CD8-positive, alpha-beta memory T cell (primary cell): ENCODE data around the gene CD5L. TPM values are rescaled to one million over a fixed set of nuclear protein-coding genes. Genes with fewer than 3 reads are reported as not detected.

ENCODE experiments used
- CTCF ChIA-PET: fragments of 350-600 bp; sonication (Branson Sonifier 250); formaldehyde crosslinking; loops from one replicate; lab custom pipeline; 2021; ENCODE audit warnings: antibody characterized with exemption; lab: Charles Lee
- POLR2A ChIA-PET: fragments of 350-600 bp; sonication (Branson Sonifier 250); formaldehyde crosslinking; loops from one replicate; lab custom pipeline; 2021; ENCODE audit warnings: antibody characterized with exemption; lab: Charles Lee
- DNase-seq, 5 donors: peaks; one replicate each; pipeline versions ENCODE4 v3.0.0 to v3.0.0-alpha.2; 2020 to 2022; ENCODE audit warnings: mixed read lengths in 1 of 5
- H3K27ac ChIP-seq: one replicate; pipeline ENCODE4 v1.7.0; 2013; ENCODE audit warnings: low read depth, mild to moderate bottlenecking, low read length, moderate library complexity
- H3K27me3 ChIP-seq: 2 replicates; pipeline ENCODE4 v1.7.0; 2013; ENCODE audit warnings: low read length, mild to moderate bottlenecking; ENCODE audit not compliant: insufficient read depth, poor library complexity, severe bottlenecking
- H3K36me3 ChIP-seq: 2 replicates; pipeline ENCODE4 v1.7.0; 2013; ENCODE audit warnings: mild to moderate bottlenecking, low read length, moderate library complexity; ENCODE audit not compliant: insufficient read depth
- H3K4me1 ChIP-seq: 2 replicates; pipeline ENCODE4 v1.7.0; 2013; ENCODE audit warnings: mild to moderate bottlenecking, low read length, moderate library complexity; ENCODE audit not compliant: insufficient read depth
- H3K4me3 ChIP-seq: 2 replicates; pipeline ENCODE4 v1.7.0; 2013; ENCODE audit warnings: mild to moderate bottlenecking, low read length
- H3K9me3 ChIP-seq: 2 replicates; pipeline ENCODE4 v1.7.0; 2013; ENCODE audit warnings: mild to moderate bottlenecking, low read length
- H3K27ac Mint-ChIP-seq, 8 donors: one replicate each; pipeline ENCODE4 v1.8.0; 2020 to 2021; ENCODE audit warnings: mixed read lengths in 8 of 8, mild to moderate bottlenecking in 6 of 8, inconsistent platforms in 3 of 8, moderate library complexity in 3 of 8
- H3K27me3 Mint-ChIP-seq, 2 donors: one replicate each; pipeline ENCODE4 v1.8.0; 2020 to 2021; ENCODE audit warnings: mixed read lengths in 2 of 2, mild to moderate bottlenecking in 1 of 2, moderate library complexity in 1 of 2
- H3K36me3 Mint-ChIP-seq, 3 donors: one replicate each; pipeline ENCODE4 v1.8.0; 2020 to 2021; ENCODE audit warnings: mixed read lengths in 3 of 3, inconsistent platforms in 1 of 3, mild to moderate bottlenecking in 1 of 3
- H3K4me1 Mint-ChIP-seq, 3 donors: one replicate each; pipeline ENCODE4 v1.8.0; 2020 to 2021; ENCODE audit warnings: mixed read lengths in 3 of 3, inconsistent platforms in 1 of 3, mild to moderate bottlenecking in 1 of 3
- H3K4me3 Mint-ChIP-seq, 7 donors: one replicate each; pipeline ENCODE4 v1.8.0; 2020 to 2021; ENCODE audit warnings: mixed read lengths in 7 of 7, mild to moderate bottlenecking in 6 of 7, moderate library complexity in 4 of 7, inconsistent platforms in 2 of 7
- H3K9me3 Mint-ChIP-seq, 5 donors: one replicate each; pipeline ENCODE4 v1.8.0; 2020 to 2022; ENCODE audit warnings: mixed read lengths in 5 of 5, mild to moderate bottlenecking in 3 of 5, moderate library complexity in 2 of 5, inconsistent platforms in 1 of 5
- polyA plus RNA-seq: library from polyadenylated mRNA; unstranded; fragments of 300-500 nt; fragmentation: Illumina TruSeq; gene quantifications from one replicate; pipeline ENCODE4 v1.2.3, GENCODE V29; 2021
- total RNA-seq, 2 experiments: library from RNA; stranded (reverse); gene quantifications; one replicate each; pipeline ENCODE4 v1.2.3, GENCODE V29; 2021

CD5L gene
- total RNA-seq: not detected
- polyA plus RNA-seq: not detected

GRCh38 chr1:157841708-157842107 lies at the start of gene CD5L:
Gene CD5L, minus strand, starts transcription at chr1:157841808. Its CDS starts 107 bp downstream, at chr1:157841701.
- Histone ChIP-seq H3K27me3 (no peaks in the 10 kb centered on the region), H3K4me3 (no peak within 1 kb of the TSS), H3K27ac (no peak within 1 kb of the TSS), H3K36me3 (no peaks in the 10 kb centered on the region), H3K4me1 (no peaks in the 10 kb centered on the region), H3K9me3 (no peaks in the 10 kb centered on the region)
- no peaks in the 10 kb centered on the region for H3K4me1 Mint-ChIP-seq
- ChIA-PET POLR2A (no interaction called here), CTCF (no interaction called here)
- no peak within 1 kb of the TSS for H3K4me3 Mint-ChIP-seq
- peaks cover 2 to 9% of the 10 kb centered on the region in 2 donors for H3K27me3 Mint-ChIP-seq
- H3K27ac Mint-ChIP-seq: no peak within 1 kb of the TSS
- H3K9me3 Mint-ChIP-seq: no peaks in the 10 kb centered on the region
- no peak for DNase-seq
- no peaks in the 10 kb centered on the region for H3K36me3 Mint-ChIP-seq

DNA sequence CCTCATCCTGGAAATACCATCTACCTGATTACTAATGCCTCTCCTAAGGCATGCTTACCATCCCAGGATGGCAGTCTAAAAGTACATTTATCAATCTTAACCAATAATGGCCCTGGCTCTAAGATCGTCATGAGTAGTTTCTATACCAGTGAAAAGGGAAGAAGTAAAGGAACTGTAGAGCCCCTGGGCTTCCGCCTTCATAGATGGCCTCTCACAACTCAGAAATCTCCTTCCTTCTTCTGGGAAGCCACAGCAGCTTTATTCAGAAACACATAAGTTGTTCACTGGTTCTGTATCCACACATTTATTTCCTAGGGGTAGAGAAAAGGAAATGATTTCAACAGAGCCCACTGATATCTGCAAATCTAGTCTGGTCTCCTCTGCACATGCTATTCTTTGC lies 41.0 kb upstream of the CD5L start:
- no peak for DNase-seq
- Mint-ChIP-seq H3K9me3 (peaks cover 0 to 1% (median 0%) of the 10 kb centered on the region in 5 donors), H3K4me3 (no peak overlapping the region), H3K27ac (no peak overlapping the region), H3K36me3 (peaks cover 0 to 4% (median 2%) of the 10 kb centered on the region in 3 donors), H3K27me3 (peaks cover 7 to 43% of the 10 kb centered on the region in 2 donors), H3K4me1 (no peaks in the 10 kb centered on the region)
- no peaks in the 10 kb centered on the region for H3K9me3 ChIP-seq
- no peak overlapping the region for H3K27ac ChIP-seq
- ChIA-PET CTCF (no interaction called here), POLR2A (no interaction called here)
- no peaks in the 10 kb centered on the region for H3K27me3 ChIP-seq
- H3K36me3 ChIP-seq: no peaks in the 10 kb centered on the region
- H3K4me1 ChIP-seq: no peaks in the 10 kb centered on the region
- H3K4me3 ChIP-seq: no peak overlapping the region

DNA sequence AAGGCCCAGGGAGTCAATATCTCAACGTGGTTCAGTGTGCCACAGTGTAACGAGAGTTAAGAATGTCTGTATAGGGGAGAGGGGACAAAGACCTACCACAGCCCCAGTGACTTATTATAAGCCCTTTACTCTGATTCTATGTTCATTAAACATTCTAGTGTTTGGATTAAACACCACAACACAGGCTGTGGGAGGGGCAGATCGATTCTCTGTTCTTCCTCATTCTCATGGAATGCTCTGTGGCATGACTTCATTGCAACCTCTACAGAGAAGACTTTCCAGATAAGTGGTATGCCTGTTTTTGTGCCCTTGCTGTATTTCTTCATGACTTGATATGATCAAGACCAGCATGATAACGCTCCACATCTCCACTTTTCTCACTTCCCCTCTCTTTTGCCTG lies 39.0 kb upstream of the CD5L start:
- Mint-ChIP-seq H3K4me1 (no peaks in the 10 kb centered on the region), H3K27ac (no peak overlapping the region)

GRCh38 chr1:157878059-157878458 lies 36.5 kb upstream of the CD5L start:
- Histone ChIP-seq H3K4me1 (no peaks in the 10 kb centered on the region), H3K36me3 (no peaks in the 10 kb centered on the region), H3K9me3 (no peaks in the 10 kb centered on the region), H3K27me3 (no peaks in the 10 kb centered on the region), H3K27ac (no peak overlapping the region), H3K4me3 (no peak overlapping the region)
- no peak for DNase-seq
- POLR2A ChIA-PET: no interaction called here
- Mint-ChIP-seq H3K9me3 (peaks cover 0 to 1% (median 0%) of the 10 kb centered on the region in 5 donors), H3K27ac (no peak overlapping the region), H3K36me3 (peaks cover 0 to 2% (median 0%) of the 10 kb centered on the region in 3 donors), H3K4me3 (no peak overlapping the region), H3K27me3 (peaks cover 0 to 30% of the 10 kb centered on the region in 2 donors), H3K4me1 (no peaks in the 10 kb centered on the region)
- CTCF ChIA-PET: no interaction called here

More for the DNA sequence above, 39.0 kb upstream of the CD5L start:
- Histone ChIP-seq H3K27me3 (no peaks in the 10 kb centered on the region), H3K9me3 (no peaks in the 10 kb centered on the region), H3K4me3 (no peak overlapping the region), H3K36me3 (no peaks in the 10 kb centered on the region), H3K4me1 (no peaks in the 10 kb centered on the region), H3K27ac (no peak overlapping the region)
- ChIA-PET POLR2A (no interaction called here), CTCF (no interaction called here)
- H3K36me3 Mint-ChIP-seq: peaks cover 0 to 4% (median 2%) of the 10 kb centered on the region in 3 donors
- peaks cover 0 to 1% (median 0%) of the 10 kb centered on the region in 5 donors for H3K9me3 Mint-ChIP-seq
- H3K4me3 Mint-ChIP-seq: no peak overlapping the region
- DNase-seq: no peak
- H3K27me3 Mint-ChIP-seq: peaks cover 1 to 35% of the 10 kb centered on the region in 2 donors

GRCh38 chr1:157870490-157870889 lies 28.9 kb upstream of the CD5L start:
- Mint-ChIP-seq H3K4me3 (no peak overlapping the region), H3K4me1 (no peaks in the 10 kb centered on the region), H3K36me3 (no peaks in the 10 kb centered on the region), H3K27me3 (peaks cover 2 to 36% of the 10 kb centered on the region in 2 donors), H3K9me3 (no peaks in the 10 kb centered on the region), H3K27ac (no peak overlapping the region)
- Histone ChIP-seq H3K4me3 (no peak overlapping the region), H3K9me3 (no peaks in the 10 kb centered on the region), H3K36me3 (no peaks in the 10 kb centered on the region), H3K27me3 (no peaks in the 10 kb centered on the region), H3K4me1 (no peaks in the 10 kb centered on the region), H3K27ac (no peak overlapping the region)
- POLR2A ChIA-PET: no interaction called here
- CTCF ChIA-PET: no interaction called here
- no peak for DNase-seq

DNA sequence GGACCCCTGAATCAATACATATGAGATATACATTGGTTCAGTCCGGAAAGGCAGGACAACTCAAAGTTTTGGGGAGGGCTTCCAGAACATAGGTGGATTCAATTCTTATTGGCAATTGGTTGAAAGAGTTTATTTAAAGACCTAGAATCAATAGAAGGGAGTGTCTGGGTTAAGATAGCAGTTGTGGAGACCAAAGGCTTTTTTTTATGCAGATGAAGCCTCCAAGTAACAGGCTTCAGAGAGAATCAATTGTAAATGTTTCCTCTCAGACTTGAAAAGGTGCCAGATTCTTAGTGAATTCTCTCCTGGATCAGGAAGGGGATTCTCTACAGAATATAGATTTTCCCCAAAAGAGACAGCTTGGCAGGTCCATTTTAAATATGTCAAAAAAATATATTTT lies 27.0 kb upstream of the CD5L start:
- H3K36me3 Mint-ChIP-seq: no peaks in the 10 kb centered on the region
- peaks cover 2 to 38% of the 10 kb centered on the region in 2 donors for H3K27me3 Mint-ChIP-seq

DNA sequence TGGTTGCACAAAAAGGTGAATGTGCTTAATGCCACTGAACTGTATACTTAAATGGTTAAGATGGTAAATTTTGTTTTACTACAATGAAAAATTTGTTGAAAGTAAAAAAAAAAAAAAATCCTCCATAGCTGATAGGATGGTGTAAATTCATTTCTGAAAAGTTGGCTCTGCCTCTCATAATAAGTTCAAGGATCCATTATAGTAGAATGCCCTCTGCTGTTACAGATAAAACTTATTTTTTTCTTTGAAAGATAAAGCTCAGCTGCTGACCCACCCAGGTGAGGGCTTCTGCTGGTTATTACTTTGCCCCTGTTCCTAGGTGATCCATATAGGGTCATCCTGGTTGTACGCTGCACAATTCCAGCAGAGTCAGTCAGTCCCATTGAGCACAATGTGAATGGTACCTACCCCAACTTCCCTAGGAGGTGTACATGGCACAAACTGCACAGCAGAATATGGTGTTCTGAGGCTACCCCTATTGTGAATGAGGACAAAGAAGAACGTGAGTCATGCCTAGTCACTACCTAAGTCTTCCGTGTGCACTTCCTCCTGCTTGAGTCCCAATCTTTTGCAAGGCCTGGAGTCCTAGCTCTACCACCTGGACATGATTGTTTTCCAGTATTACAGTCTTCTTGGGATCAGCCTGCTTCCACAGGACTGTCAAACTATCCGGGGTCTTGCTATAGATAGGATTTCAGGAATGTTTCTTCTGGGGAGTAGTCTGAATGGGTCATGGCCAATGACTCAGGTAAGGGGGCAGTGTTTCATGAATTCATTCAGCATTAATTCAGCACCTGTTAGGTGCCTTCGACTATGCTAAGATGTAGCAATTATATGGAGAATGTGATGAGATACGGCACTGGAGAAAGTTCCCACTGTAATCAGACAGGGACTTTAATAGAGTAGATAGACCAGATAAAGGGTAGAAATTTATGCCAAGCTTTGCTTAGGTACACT lies 20.8 kb upstream of the CD5L start:
- DNase-seq: no peak
- ChIA-PET CTCF (no interaction called here), POLR2A (no interaction called here)
- H3K4me3 ChIP-seq: no peak overlapping the region
- Mint-ChIP-seq H3K4me3 (no peak overlapping the region), H3K27me3 (peaks cover 6 to 27% of the 10 kb centered on the region in 2 donors), H3K4me1 (no peaks in the 10 kb centered on the region), H3K27ac (peak overlapping the region in 1 of 8 donors; percentile 31), H3K36me3 (no peaks in the 10 kb centered on the region), H3K9me3 (no peaks in the 10 kb centered on the region)
- no peaks in the 10 kb centered on the region for H3K9me3 ChIP-seq
- H3K27ac ChIP-seq: no peak overlapping the region
- H3K27me3 ChIP-seq: no peaks in the 10 kb centered on the region
- no peaks in the 10 kb centered on the region for H3K36me3 ChIP-seq
- H3K4me1 ChIP-seq: no peaks in the 10 kb centered on the region

More for the DNA sequence above, 27.0 kb upstream of the CD5L start:
- Histone ChIP-seq H3K4me3 (no peak overlapping the region), H3K9me3 (no peaks in the 10 kb centered on the region), H3K27me3 (no peaks in the 10 kb centered on the region), H3K36me3 (no peaks in the 10 kb centered on the region), H3K4me1 (no peaks in the 10 kb centered on the region), H3K27ac (no peak overlapping the region)
- Mint-ChIP-seq H3K9me3 (no peaks in the 10 kb centered on the region), H3K27ac (no peak overlapping the region), H3K4me1 (no peaks in the 10 kb centered on the region), H3K4me3 (no peak overlapping the region)
- ChIA-PET CTCF (no interaction called here), POLR2A (no interaction called here)
- no peak for DNase-seq

DNA sequence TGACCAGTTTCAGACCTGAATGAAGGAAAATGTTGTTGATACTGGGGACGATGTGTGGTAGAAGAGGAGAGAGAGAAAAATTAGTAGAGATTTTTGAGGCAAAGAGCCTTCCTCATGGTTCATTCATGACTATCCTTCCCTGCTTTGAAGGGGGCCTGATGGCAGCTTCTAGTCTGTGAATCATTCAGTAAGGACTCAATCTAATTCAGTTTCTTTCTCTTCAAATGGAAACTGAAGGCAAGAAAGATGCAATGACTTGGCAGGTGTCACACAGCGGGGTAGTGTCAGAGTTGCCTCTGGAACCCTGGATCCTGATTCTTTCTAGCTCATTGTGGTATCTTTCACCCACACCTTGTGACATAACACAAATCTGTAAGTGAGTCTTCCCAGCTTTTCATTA lies 14.9 kb upstream of the CD5L start:
- H3K36me3 ChIP-seq: no peaks in the 10 kb centered on the region
- Mint-ChIP-seq H3K9me3 (no peaks in the 10 kb centered on the region), H3K4me1 (no peaks in the 10 kb centered on the region), H3K27me3 (peaks cover 5 to 9% of the 10 kb centered on the region in 2 donors), H3K4me3 (no peak overlapping the region), H3K27ac (no peak overlapping the region), H3K36me3 (no peaks in the 10 kb centered on the region)
- POLR2A ChIA-PET: no interaction called here
- H3K4me1 ChIP-seq: no peaks in the 10 kb centered on the region
- DNase-seq: no peak
- H3K27me3 ChIP-seq: no peaks in the 10 kb centered on the region
- H3K27ac ChIP-seq: no peak overlapping the region
- H3K9me3 ChIP-seq: no peaks in the 10 kb centered on the region
- no peak overlapping the region for H3K4me3 ChIP-seq
- CTCF ChIA-PET: no interaction called here
